Kasumi-1 (cell line): ENCODE results near the gene ZNF526.
"Not testable (repeated sequence)": the region's sequence is repeated elsewhere in the genome, so short reads cannot be mapped to it uniquely, and the experiment has no call there.

ENCODE experiments used
- DNase-seq, 2 experiments: peaks; one replicate each; lab custom pipeline; 2025; lab: John Stamatoyannopoulos, UW

The ZNF526 gene

DNA sequence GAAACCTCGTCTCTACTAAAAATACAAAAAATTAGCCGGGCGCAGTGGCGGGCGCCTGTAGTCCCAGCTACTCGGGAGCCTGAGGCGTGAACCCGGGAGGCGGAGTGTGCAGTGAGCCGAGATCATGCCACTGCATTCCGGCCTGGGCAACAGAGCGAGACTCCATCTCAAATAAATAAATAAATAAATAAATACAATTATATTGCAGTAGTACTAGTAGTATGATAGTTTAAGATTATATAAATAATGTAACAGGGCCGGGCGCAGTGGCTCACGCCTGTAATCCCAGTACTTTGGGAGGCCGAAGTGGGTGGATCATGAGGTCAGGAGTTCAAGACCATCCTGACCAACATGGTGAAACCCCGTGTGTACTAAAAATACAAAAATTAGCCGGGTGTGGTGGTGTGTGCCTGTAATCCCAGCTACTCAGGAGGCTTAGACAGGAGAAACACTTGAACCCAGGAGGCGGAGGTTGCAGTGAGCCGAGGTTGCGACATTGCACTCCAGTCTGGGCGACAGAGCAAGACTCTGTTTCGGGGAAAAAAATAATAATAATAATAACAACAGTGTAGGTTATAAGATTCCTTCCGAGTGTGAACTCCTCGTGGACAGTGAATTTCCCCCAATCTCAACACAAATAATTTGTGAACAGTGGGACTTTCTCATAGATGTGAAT lies 47.0 kb downstream of the ZNF526 start:
- not testable (repeated sequence) for DNase-seq

DNA sequence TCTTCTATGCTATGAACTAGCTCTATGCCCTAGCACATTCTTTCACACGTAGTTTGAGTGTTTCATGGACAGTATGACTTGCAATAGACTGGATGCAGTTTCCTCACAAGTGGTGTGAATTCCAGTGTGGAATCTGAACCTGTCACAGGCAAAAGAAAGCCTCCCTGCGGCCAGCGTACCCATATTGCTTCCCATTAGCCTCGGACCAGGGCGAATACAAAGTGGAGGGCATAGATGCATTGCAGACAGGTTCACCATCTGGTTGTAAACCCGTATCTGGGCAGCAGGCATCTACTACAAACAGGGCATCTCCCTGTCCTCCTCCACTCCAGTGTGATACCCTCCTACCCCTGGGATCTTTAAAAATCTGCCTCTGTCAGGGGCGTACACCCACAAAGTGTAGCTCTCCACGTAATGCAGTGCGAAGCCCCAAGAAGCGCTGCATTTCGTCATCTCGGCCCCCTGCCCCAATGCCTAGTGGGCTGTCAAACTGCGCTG lies 47.6 kb downstream of the ZNF526 start:
- DNase-seq, result peak in 1 of 2 experiments; percentile 34

DNA sequence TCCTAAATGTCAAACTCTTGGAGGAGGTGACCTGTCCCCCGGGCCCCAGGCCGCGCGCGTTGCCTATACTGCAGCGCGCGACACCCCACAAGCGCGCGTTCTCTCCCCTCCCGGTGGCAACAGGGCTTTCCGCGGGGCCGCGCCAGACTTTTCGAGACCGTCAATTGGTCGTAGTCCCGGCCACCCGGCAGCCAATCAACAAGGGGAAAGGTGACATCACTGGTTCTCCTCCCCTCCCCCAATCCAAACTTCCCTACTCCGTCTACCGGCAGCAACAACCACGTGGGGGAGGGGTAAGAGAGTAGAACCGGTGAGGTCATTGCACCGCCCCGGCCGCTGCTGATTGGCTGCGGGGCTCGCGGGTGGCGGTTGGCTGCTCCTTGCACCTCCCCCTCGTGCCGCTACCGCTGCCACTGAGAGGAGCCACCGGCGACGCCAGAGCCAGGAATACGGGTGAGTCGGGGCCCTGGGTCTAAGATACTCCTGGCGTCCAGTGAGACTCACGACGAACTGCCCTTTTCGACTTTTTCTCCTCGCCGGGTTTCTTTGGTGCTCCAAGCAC lies 48.1 kb downstream of the ZNF526 start:
- peak; percentile 99 to 100 for DNase-seq

DNA sequence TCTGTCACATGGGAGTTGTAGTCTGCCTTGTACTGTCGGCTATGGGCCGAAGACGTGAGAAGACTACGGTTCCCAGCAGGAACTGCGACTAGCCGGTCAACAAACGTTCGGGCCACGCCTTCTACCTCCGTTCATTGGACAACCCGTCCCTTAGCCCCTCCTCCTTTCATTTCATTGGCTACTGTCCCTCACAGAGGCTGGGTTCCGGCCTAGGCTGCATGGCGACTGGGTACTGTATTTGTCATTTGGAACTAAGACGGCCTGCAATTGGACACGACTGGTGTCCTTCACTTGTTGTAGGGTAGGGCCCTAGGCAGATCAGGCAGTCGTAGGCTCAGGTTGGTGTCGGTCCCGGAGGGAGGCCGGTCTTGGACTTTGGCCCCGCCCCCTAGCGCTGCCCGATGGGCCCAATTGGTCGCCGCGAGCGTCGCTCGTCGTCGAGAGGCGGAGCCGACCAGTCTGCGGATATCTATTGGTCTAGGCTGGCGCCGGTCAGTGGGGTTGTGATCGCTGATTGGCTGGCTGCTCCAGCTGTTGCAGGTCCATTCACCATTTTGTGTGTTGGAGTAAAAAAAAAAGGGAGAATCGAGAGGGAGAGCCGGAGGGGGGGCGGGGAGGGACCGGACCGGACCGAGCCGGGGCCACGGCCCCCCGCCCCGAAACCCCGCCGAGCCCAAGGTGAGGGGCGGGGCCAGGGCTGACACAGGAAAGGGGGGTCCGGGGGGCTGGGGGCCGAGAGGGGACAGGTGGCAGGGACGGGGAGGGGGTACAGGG lies 48.8 kb downstream of the ZNF526 start, which contains the start of gene CIC:
Gene CIC, plus strand, starts transcription at position 549 of the 774 bp plus-strand sequence. CDS start 2,532 bp downstream, outside the sequence.
- DNase-seq, result peak; percentile 100

DNA sequence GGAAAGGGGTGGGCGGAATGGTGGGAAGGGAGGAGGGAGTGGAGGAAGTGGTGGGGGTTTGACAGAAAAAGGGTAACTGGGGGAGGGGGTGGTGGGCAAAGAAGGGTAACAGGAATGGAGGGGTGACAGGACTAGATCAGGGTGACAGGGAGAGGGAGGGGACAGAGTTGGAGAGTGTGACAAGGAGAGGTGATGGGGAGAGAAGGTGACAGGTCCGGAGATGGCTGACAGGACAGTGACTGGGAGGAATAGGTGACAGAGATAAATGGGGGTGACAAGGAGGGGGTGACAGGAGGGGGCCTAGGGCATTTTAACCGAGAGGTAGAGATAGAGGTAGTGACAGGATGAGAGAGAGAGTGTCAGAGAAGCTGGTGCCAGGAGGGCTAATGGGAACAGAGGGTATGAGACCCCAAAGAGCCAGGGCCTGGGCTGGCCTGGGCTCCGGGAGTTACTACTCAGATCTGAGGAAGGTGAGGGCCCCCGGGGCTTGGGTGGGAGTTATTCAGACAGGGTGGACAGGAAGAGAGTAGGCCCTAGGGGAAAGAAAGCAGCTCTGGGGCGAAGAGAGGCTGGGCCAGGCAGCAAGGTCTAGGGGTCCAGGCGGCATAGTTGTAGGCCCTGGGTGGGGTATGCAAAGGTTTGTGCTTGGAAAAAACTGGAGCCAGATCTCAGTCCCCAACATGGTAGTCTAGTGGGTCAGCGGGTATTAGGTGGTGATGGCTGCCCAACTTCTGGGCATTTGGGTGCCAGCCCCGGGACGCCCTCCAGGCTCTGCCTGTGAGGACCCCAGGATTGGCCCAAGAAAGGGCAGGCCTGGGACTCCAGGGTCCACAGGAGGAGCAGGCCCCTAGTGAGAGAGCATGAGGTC lies 49.6 kb downstream of the ZNF526 start:
- no peak for DNase-seq

DNA sequence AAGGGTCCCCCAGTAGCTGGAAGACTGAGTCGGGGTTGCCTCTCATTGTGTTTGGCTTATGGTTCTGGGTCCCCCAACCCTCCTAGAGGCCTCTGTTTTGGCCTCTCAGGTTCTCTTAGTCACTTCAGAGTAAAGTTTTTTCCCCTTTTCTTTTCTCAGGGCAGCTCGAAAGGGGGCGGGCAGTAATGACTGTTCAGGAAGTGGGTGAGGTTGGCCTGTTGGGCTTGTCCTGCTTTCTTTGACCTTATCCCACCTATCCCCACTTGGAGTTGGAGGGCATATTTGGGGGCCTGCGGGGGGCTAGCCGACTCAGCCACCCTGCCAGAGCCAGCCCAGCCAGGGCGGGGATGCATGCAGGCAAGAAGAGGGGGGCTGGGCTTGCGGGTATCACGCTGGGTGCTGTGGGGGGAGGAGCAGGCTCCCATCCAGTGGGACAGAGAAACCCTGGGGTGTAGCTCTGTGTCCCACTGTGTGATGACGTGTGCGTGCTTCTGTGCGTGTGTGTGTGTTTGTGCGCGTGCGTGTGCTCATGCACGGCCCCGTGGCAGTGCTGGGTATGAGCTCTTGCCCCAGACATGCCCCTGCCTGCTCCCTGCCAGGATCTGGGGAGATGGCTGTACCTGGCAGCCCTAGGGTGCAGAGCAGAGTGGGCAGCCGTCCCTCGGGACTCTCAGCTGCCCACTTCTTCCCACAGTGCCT lies 50.4 kb downstream of the ZNF526 start:
- DNase-seq, result peak; percentile 58 to 68

DNA sequence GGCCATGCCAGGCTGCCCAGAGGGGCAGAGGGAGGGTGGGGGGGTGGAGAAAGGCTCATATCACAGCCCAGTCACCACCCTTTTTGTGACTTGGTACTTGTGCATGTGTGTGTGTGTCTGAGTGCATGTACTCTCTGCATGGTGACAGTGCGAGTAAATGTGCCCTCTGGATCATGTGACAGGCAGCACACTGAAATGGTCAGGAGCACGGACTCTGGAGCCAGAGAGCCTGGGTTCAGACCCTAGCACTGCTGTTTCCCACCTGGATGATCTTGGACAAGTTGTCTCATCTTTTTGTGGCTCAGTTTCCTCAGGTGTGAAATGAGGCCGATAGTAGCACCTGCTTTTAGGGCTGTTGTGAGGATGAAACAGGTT lies 50.9 kb downstream of the ZNF526 start:
- DNase-seq, result no peak

DNA sequence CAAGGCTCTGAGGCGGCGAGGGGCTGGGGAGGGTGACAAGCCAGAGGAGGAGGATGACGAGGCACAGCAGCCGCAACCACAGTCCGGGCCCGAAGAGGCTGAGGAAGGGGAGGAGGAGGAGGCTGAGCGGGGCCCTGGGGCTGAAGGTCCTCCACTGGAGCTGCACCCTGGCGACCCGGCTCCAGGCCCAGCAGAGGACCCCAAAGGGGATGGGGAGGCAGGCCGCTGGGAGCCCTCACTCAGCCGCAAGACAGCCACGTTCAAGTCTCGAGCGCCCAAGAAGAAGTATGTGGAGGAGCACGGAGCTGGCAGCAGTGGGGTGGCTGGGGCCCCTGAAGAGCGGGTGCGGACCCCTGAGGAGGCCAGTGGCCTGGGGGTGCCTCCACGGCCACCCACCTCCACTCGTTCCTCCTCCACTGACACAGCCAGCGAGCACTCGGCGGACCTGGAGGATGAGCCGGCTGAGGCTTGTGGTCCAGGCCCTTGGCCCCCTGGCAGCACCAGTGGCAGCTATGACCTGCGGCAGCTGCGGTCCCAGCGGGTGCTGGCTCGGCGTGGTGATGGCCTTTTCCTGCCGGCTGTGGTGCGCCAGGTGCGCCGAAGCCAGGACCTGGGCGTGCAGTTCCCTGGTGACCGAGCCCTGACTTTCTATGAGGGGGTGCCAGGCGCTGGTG lies 51.9 kb downstream of the ZNF526 start:
- no peak for DNase-seq

DNA sequence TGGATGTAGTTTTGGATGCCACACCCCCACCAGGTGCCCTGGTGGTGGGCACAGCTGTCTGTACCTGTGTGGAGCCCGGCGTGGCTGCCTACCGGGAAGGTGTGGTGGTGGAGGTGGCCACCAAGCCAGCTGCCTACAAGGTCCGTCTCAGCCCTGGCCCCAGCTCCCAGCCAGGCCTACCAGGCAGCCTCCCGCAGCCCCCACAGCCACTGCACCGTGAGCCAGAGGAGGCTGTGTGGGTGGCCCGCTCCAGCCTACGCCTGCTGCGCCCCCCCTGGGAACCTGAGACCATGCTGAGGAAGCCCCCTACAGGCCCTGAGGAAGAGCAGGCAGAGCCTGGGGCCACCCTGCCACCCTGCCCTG lies 52.4 kb downstream of the ZNF526 start:
- DNase-seq, result no peak

DNA sequence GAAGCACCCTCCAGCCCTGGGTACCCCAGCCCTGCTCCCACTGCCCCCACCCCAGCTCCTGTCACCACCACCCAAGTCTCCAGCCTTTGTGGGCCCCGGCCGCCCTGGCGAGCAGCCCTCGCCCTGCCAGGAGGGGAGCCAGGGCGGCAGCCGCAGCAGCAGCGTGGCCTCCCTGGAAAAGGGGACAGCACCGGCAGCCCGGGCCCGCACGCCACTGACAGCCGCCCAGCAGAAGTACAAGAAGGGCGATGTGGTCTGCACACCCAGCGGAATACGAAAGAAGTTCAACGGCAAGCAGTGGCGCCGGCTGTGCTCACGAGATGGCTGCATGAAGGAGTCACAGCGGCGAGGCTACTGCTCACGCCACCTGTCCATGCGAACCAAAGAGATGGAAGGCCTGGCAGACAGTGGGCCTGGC lies 52.9 kb downstream of the ZNF526 start:
- DNase-seq, result no peak

DNA sequence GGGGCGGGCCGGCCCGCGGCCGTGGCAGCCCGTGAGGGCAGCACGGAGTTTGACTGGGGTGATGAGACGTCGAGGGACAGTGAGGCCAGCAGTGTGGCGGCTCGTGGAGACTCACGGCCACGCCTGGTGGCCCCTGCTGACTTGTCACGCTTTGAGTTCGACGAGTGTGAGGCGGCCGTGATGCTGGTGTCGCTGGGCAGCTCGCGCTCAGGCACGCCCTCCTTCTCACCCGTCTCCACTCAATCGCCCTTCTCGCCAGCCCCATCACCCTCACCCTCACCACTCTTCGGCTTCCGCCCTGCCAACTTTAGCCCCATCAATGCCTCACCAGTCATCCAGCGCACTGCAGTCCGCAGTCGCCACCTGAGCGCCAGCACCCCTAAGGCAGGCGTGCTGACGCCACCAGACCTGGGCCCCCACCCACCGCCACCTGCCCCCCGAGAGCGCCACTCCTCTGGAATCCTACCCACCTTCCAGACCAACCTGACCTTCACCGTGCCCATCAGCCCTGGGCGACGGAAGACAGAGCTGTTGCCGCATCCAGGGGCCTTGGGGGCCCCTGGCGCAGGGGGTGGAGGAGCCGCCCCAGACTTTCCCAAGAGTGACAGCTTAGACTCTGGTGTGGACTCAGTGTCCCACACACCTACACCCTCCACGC lies 53.4 kb downstream of the ZNF526 start:
- no peak for DNase-seq

DNA sequence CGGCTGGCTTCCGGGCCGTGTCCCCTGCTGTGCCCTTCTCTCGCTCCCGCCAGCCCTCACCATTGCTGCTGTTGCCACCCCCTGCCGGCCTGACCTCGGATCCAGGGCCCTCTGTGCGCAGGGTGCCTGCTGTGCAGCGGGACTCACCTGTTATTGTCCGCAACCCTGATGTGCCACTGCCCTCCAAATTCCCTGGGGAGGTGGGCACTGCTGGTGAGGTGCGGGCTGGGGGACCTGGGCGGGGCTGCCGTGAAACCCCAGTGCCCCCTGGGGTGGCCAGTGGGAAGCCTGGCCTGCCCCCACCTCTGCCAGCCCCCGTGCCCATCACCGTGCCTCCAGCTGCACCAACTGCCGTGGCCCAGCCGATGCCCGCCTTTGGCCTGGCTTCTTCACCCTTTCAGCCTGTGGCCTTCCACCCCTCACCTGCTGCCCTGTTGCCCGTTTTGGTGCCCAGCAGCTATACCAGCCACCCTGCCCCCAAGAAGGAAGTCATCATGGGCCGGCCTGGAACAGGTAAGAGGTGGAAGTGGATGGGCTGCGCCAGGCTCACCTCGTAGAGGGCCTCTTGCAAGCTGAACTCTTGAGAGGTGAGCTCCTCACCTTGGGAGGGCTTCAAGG lies 54.1 kb downstream of the ZNF526 start:
- no peak for DNase-seq

DNA sequence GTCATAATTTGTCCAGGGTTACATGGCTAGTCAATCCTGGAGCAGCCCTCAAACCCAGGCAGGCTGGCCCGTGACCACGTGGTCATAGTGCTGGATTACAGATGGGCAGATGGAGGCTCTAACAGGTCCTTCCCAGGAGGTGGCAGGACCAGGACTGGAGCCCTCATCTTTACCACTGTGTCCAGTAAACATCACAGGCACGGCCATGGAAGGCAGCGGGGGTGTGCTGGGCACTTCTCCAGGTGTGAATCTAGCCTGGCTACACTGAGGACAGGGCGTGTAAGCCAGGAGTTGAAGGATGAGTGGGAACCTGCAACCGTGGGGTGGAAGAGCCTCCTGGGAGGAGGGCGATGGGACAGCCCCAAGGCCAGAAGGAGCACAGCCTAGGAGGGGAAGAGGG lies 55.0 kb downstream of the ZNF526 start:
- no peak for DNase-seq

DNA sequence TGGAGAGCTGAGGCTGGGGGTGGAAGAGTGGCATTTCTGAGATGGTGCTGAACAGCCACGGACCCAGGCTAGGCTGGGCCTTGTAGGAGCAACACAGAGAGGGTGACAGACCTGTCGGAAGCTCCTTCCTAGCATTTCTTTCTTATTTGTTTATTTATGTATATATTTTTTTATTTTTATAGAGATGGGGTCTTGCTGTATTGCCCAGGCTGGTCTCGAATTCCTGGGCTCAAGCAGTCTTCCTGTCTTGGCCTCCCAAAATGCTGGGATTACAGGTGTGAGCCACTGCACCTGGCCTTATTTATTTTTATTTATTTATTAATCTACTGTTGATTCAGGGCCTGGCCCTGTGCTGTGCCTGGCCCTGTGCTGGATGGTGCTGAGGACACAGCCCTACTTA lies 55.4 kb downstream of the ZNF526 start:
- DNase-seq, result no peak

DNA sequence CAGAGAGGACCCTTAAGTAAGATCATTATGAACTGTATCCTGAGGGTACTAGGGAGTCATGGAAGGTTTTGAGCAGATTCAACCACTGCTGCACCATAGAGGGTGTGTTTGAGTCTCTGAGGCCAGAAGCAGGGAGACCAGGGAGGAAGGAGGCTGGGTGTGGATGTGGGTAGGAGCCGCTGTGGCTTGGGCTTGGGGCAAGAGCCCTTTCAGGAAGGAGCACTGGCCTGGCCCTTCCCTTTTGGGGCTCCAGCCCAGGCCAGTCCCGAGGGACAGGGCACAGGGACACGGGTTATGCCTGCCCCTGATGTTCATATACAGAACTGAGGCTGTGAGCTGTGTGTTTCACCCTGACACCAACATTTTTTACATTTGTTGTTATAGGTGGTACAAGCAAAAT lies 56.2 kb downstream of the ZNF526 start:
- DNase-seq, result no peak

DNA sequence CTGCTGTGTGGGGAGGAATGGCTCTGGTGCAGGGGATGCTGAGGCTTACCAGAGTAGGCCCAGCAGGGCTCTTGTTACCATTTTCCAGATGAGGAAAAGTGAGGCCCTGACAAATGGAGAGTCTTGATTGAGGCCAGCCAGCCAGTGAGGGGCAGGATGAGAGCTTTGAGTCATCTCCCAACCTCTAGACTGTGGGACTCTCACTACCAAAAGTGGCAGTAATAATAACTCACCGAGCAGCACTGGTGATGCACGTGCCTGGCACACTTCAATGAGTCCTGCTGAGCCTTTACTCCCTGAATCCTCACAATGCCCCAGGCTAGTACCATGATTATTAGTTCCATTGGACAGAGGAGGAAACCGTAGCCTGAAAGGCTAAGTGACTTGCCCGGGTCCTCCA lies 56.7 kb downstream of the ZNF526 start:
- DNase-seq, result no peak
